K562 (cell line): ENCODE data around the gene C1QBP. TPM values are rescaled to one million over a fixed set of nuclear protein-coding genes. Genes with fewer than 3 reads are reported as not detected.

Source experiments
- ATAC-seq: fragments of 200-7000 bp; cut with Tn5 transposase; 3 replicates; pipeline ENCODE4 v1.9.1; 2020; ENCODE audit warnings: moderate library complexity
- BruUV-seq: library from RNA; stranded (reverse); fragments of 400-500 nt; replicated peaks from 2 replicates; lab custom pipeline; 2021; lab: Mats Ljungman, UMichigan
- CTCF ChIA-PET: fragments of 300-600 bp; formaldehyde crosslinking; extraction: SDS; loops from one replicate; lab custom pipeline; 2021; ENCODE audit warnings: low intra/inter-chr PET ratio; lab: Yijun Ruan, JAX
- POLR2A ChIA-PET: fragments of 300-600, 350-650 bp; sonication (Branson Sonifier 250); formaldehyde crosslinking; extraction: SDS; loops from one replicate; lab custom pipeline; 2021; ENCODE audit warnings: antibody characterized with exemption, inconsistent platforms; lab: Yijun Ruan, JAX
- DNase-seq, 4 experiments: peaks; one replicate each; pipeline versions ENCODE4 v3.0.0 to v3.0.0-alpha.2; 2011 to 2018; ENCODE audit warnings: low spot score in 3 of 4, mixed read lengths in 3 of 4; ENCODE audit errors: extremely low read depth in 1 of 4
- FAIRE-seq: peaks from 2 replicates; lab custom pipeline; 2011; peaks lifted over from hg19 to GRCh38; lab: Jason Lieb, UNC
- H2AFZ ChIP-seq: 2 replicates; pipeline ENCODE4 v1.6.0; 2011; ENCODE audit warnings: low read depth, low read length, control low read depth, inconsistent platforms
- H3K27ac ChIP-seq: fragments of 200-600 bp; 3 replicates; pipeline ENCODE4 v1.8.0; 2011; ENCODE audit warnings: low read depth, mild to moderate bottlenecking, control low read depth, inconsistent platforms, low read length, moderate library complexity, mixed read lengths; ENCODE audit errors: extremely low read depth
- H3K27me3 ChIP-seq, 2 experiments: fragments of 300-600 bp in 1 of 2; 2 replicates in 1 of 2; 3 replicates in 1 of 2; pipeline versions ENCODE4 v1.6.0 to v1.8.0; 2011; ENCODE audit warnings: inconsistent platforms in 2 of 2, low read length in 2 of 2, mild to moderate bottlenecking in 1 of 2, mixed read lengths in 1 of 2, moderate library complexity in 1 of 2; ENCODE audit not compliant: control insufficient read depth in 2 of 2, insufficient read depth in 2 of 2
- H3K36me3 ChIP-seq: fragments of 300-600 bp; 3 replicates; pipeline ENCODE4 v1.8.0; 2011; ENCODE audit warnings: mild to moderate bottlenecking, low read length, inconsistent platforms; ENCODE audit not compliant: control insufficient read depth, insufficient read depth
- H3K4me1 ChIP-seq, 2 experiments: fragments of 200-600 bp in 1 of 2; replicated peaks in 1 of 2; 2 replicates in 1 of 2; 3 replicates in 1 of 2; pipeline versions ENCODE4 v1.5.1 to v1.8.0; 2011; ENCODE audit warnings: inconsistent platforms in 2 of 2, low read length in 2 of 2, mild to moderate bottlenecking in 1 of 2, mixed read lengths in 1 of 2, moderate library complexity in 1 of 2; ENCODE audit not compliant: control insufficient read depth in 2 of 2, insufficient read depth in 2 of 2
- H3K4me2 ChIP-seq: 2 replicates; pipeline ENCODE4 v1.6.1; 2011; ENCODE audit warnings: low read length, control low read depth, inconsistent platforms, mixed read lengths; ENCODE audit not compliant: insufficient read depth
- H3K4me3 ChIP-seq: fragments of 200-600 bp; sonication (generic), shearing (Covaris generic); 2 replicates; pipeline ENCODE4 v1.5.1; 2016; ENCODE audit warnings: control low read depth, inconsistent platforms
- H3K79me2 ChIP-seq: fragments of 200-600 bp; 3 replicates; pipeline ENCODE4 v1.8.0; 2011; ENCODE audit warnings: low read length, inconsistent platforms; ENCODE audit not compliant: control insufficient read depth, insufficient read depth
- H3K9ac ChIP-seq, 2 experiments: 2 replicates each; pipeline versions ENCODE4 v1.6.0 to v1.6.1; 2011; ENCODE audit warnings: low read depth in 2 of 2, low read length in 2 of 2, control low read depth in 1 of 2, inconsistent platforms in 1 of 2, mild to moderate bottlenecking in 1 of 2, mixed read lengths in 1 of 2; ENCODE audit not compliant: insufficient read depth in 1 of 2
- H3K9me1 ChIP-seq: one replicate; pipeline ENCODE4 v1.6.0; 2011; ENCODE audit warnings: inconsistent platforms, mild to moderate bottlenecking, low read length, moderate library complexity; ENCODE audit not compliant: control insufficient read depth, insufficient read depth
- H3K9me3 ChIP-seq: replicated peaks from 2 replicates; pipeline ENCODE4 v1.5.1; 2011; ENCODE audit warnings: low read depth, low read length, inconsistent platforms; ENCODE audit not compliant: control insufficient read depth, insufficient read depth
- H4K20me1 ChIP-seq: replicated peaks from 2 replicates; pipeline ENCODE4 v1.6.1; 2011; ENCODE audit warnings: low read length, inconsistent platforms, mixed read lengths; ENCODE audit not compliant: control insufficient read depth, insufficient read depth
- EP400 ChIP-seq: fragments of 450-650 bp; IDR thresholded peaks from 2 replicates; pipeline ENCODE4 v1.6.1; 2017; ENCODE audit warnings: antibody characterized with exemption, mild to moderate bottlenecking, moderate library complexity
- PREB ChIP-seq: sonication (generic); formaldehyde crosslinking; IDR thresholded peaks from 2 replicates; pipeline ENCODE4 v1.8.1; 2023; ENCODE audit warnings: mild to moderate bottlenecking, missing genetic modification reagents
- SMARCA5 ChIP-seq: fragments of 450-650 bp; IDR thresholded peaks from 2 replicates; pipeline ENCODE4 v1.6.1; 2016
- ZNF24 ChIP-seq: fragments of 450-650 bp; IDR thresholded peaks from 2 replicates; pipeline ENCODE4 v1.6.1; 2016
- ZNF354B ChIP-seq: fragments of 250-450 bp; sonication (Bioruptor Pico); IDR thresholded peaks from 2 replicates; pipeline ENCODE4 v1.4.0; 2020
- ZNF436 ChIP-seq: fragments of 250-450, 450-650 bp; sonication (Bioruptor Pico); formaldehyde crosslinking; IDR thresholded peaks from 2 replicates; pipeline ENCODE4 v1.7.0; 2020; ENCODE audit warnings: mild to moderate bottlenecking
- ZNF444 ChIP-seq: fragments of 250-450 bp; sonication (Bioruptor Pico); IDR thresholded peaks from 2 replicates; pipeline ENCODE4 v1.4.0; 2020; ENCODE audit warnings: mild to moderate bottlenecking, moderate library complexity
- WGBS: fragments of 100-300 bp; shearing (Covaris generic); methylation state at CpG from one replicate; pipeline ENCODE4 v1.1.6; 2016; ENCODE audit warnings: low coverage, mixed read lengths; ENCODE audit not compliant: insufficient coverage; ENCODE audit errors: missing lambda C conversion rate; 5-methylcytosine and 5-hydroxymethylcytosine counted together
- in situ Hi-C: fragments of 300-500 bp; cut with MboI; formaldehyde crosslinking; loops from 4 replicates; pipeline ENCODE4 v1.15.0; 2018; ENCODE audit warnings: inconsistent platforms, mixed read lengths
- intact Hi-C: fragments of 100-400 bp; cut with micrococcal nuclease; formaldehyde crosslinking; loops from 2 replicates; pipeline ENCODE4 v1.14.2; 2022
- polyA plus RNA-seq, 8 experiments: library from polyadenylated mRNA; depleted of rRNA in 4 of 8; stranded (reverse) in 5 of 8; unstranded in 3 of 8; fragments of >200 nt; fragmentation: Nextera tagmentation in 2 of 8; fragmentation: Illumina TruSeq in 1 of 8; extraction: Ambion mirVana in 2 of 8; extraction: Trizol in 1 of 8; gene quantifications; 2 replicates each; pipeline versions ENCODE4 v1.2.1 to v1.2.3, GENCODE V29; 2011 to 2014; ENCODE audit warnings: inconsistent platforms in 1 of 8, missing spikeins in 1 of 8
- total RNA-seq, 7 experiments: library from RNA; depleted of rRNA in 6 of 7; stranded (reverse); fragments of >200 nt in 6 of 7; fragmentation: Illumina TruSeq in 2 of 7; extraction: Trizol in 2 of 7; gene quantifications; 2 replicates each; pipeline versions ENCODE4 v1.2.1 to v1.2.3, GENCODE V29; 2011 to 2021; ENCODE audit warnings: low replicate concordance in 1 of 7

Gene C1QBP
- total and polyA plus RNA-seq, 9 of the 15 experiments (the other 6 are each of a cell fraction or from before 2014, with no cell fraction given) = 90.7 to 665 (median 414) TPM

GRCh38 chr17:5405400-5405799 is 33.6 kb downstream of the C1QBP start:
- Histone ChIP-seq H3K36me3 (peaks cover 84% of the 10 kb centered on the region), H3K9me3 (no peaks in the 10 kb centered on the region)
- 92% methylated on average over 4 of the region's 4 CpGs for WGBS
- TF ChIP-seq PREB (no peak), ZNF354B (CRISPR knock-in tag) (no peak), EP400 (no peak), ZNF436 (CRISPR knock-in tag) (no peak), SMARCA5 (no peak), ZNF24 (no peak)
- TF ChIP-seq, all 486 proteins: peak for 0
- BruUV-seq = no TSS peak
- H3K4me2 ChIP-seq = no peak overlapping the region
- POLR2A ChIA-PET = interaction anchor here (1.0 to 2.3 kb wide), 2 partner anchors 14 to 19 kb away, joined by 3 to 9 read pairs; partner anchors contain the start of genes NUP88 and RPAIN
- intact Hi-C loops = no loop called here
- CTCF ChIA-PET = no interaction called here
- no peak overlapping the region for H3K27ac ChIP-seq
- H2AFZ ChIP-seq = no peak overlapping the region
- H3K4me3 ChIP-seq = no peak overlapping the region
- no peaks in the 10 kb centered on the region for H3K27me3 ChIP-seq
- ATAC-seq (no peak), FAIRE-seq (no peak), DNase-seq (no peak)
- H3K4me1 ChIP-seq = no peaks in the 10 kb centered on the region
- no peaks in the 10 kb centered on the region for H3K9me1 ChIP-seq
- no peaks in the 10 kb centered on the region; the same call in 2 of the 3 replicates for H3K79me2 ChIP-seq
- no peaks in the 10 kb centered on the region for H4K20me1 ChIP-seq
- H3K9ac ChIP-seq = no peak overlapping the region
- in situ Hi-C loops = no loop called here

GRCh38 chr17:5399767-5400166 is 39.2 kb downstream of the C1QBP start:
- Histone ChIP-seq H3K4me1 (no peaks in the 10 kb centered on the region), H3K36me3 (peaks cover 70% of the 10 kb centered on the region), H3K79me2 (no peaks in the 10 kb centered on the region; the same call in 2 of the 3 replicates), H3K27ac (no peak overlapping the region), H4K20me1 (no peaks in the 10 kb centered on the region), H3K27me3 (no peaks in the 10 kb centered on the region), H3K9me3 (no peaks in the 10 kb centered on the region), H3K9me1 (no peaks in the 10 kb centered on the region), H2AFZ (no peak overlapping the region), H3K4me2 (no peak overlapping the region), H3K4me3 (no peak overlapping the region), H3K9ac (no peak overlapping the region)
- DNase-seq (no peak), ATAC-seq (no peak), FAIRE-seq (no peak)
- ChIA-PET CTCF (no interaction called here), POLR2A (no interaction called here)
- no peak for TF ChIP-seq ZNF444 (CRISPR knock-in tag)
- no TSS peak for BruUV-seq
- intact Hi-C loops = no loop called here
- in situ Hi-C loops = no loop called here
- WGBS = 75% methylated on average over 4 of the region's 6 CpGs
